ENCODE measurements around the gene GVQW3.
"Not testable (repeated sequence)": the region's sequence is repeated elsewhere in the genome, so short reads cannot be mapped to it uniquely, and the experiment has no call there.

The GVQW3 gene

GRCh38 chr11:76392870-76393269, 11.7 kb downstream of the GVQW3 start:
- DNase-seq (ENCODE audit: low read depth in 1 of 2, low spot score in 1 of 2): no peak
- in situ Hi-C loops (cut with HindIII; ENCODE audit: low pct_unique_long_range_greater_than_20kb, low sequenced_read_pairs): no loop called here
- TF ChIP-seq JUND (IDR thresholded peaks at IDR 0.05; ENCODE audit: low read depth): no peak

GRCh38 chr11:76394411-76394810, 13.3 kb downstream of the GVQW3 start:
- no peak for TF ChIP-seq JUND (IDR thresholded peaks at IDR 0.05; ENCODE audit: low read depth)

GRCh38 chr11:76395296-76395695, 14.2 kb downstream of the GVQW3 start:
- in situ Hi-C loops (cut with HindIII; ENCODE audit: low pct_unique_long_range_greater_than_20kb, low sequenced_read_pairs): no loop called here
- DNase-seq (ENCODE audit: low read depth in 1 of 2, low spot score in 1 of 2): no peak
- TF ChIP-seq JUND (IDR thresholded peaks at IDR 0.05; ENCODE audit: low read depth): no peak

More at GRCh38 chr11:76394411-76394810, 13.3 kb downstream of the GVQW3 start:
- in situ Hi-C loops (cut with HindIII; ENCODE audit: low pct_unique_long_range_greater_than_20kb, low sequenced_read_pairs): no loop called here
- no peak for DNase-seq (ENCODE audit: low read depth in 1 of 2, low spot score in 1 of 2)

- TF ChIP-seq JUND (IDR thresholded peaks at IDR 0.05; ENCODE audit: low read depth): no peak
- in situ Hi-C loops (cut with HindIII; ENCODE audit: low pct_unique_long_range_greater_than_20kb, low sequenced_read_pairs): no loop called here
- no peak for DNase-seq (ENCODE audit: low read depth in 1 of 2, low spot score in 1 of 2)
Observed at GRCh38 chr11:76397383-76397782, 16.3 kb downstream of the GVQW3 start.

DNA sequence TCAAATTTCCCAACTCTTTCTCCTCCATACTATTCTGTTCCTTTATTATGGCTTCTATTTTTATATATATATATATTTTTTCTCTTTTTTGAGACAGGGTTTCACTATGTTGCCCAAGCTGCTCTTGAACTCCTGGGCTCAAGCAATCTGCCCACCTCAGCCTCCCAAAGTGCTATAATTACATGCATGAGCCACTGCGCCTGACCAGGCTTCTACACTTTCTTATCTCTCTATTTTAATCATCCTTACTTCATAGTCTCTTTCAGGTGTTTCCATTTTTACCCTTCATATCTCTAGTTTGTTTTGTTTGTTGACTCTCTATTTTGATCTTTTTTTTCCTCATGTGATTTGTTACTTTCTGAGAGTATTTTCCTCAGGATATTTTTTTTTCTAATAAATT, 19.8 kb downstream of the GVQW3 start:
- in situ Hi-C loops (cut with HindIII; ENCODE audit: low pct_unique_long_range_greater_than_20kb, low sequenced_read_pairs): no loop called here
- DNase-seq (ENCODE audit: low read depth in 1 of 2, low spot score in 1 of 2): no peak
- TF ChIP-seq JUND (IDR thresholded peaks at IDR 0.05; ENCODE audit: low read depth): no peak

- in situ Hi-C loops (cut with HindIII; ENCODE audit: low pct_unique_long_range_greater_than_20kb, low sequenced_read_pairs); DNase-seq (ENCODE audit: low read depth in 1 of 2, low spot score in 1 of 2): not testable (repeated sequence)
Observed at GRCh38 chr11:76401484-76401883, 20.4 kb downstream of the GVQW3 start.

- DNase-seq (ENCODE audit: low read depth in 1 of 2, low spot score in 1 of 2): no peak
- TF ChIP-seq JUND (IDR thresholded peaks at IDR 0.05; ENCODE audit: low read depth): no peak
- in situ Hi-C loops (cut with HindIII; ENCODE audit: low pct_unique_long_range_greater_than_20kb, low sequenced_read_pairs): no loop called here
Observed at GRCh38 chr11:76406359-76406758, 25.2 kb downstream of the GVQW3 start.

- no peak for DNase-seq (ENCODE audit: low read depth in 1 of 2, low spot score in 1 of 2)
- no peak for TF ChIP-seq JUND (IDR thresholded peaks at IDR 0.05; ENCODE audit: low read depth)
- in situ Hi-C loops (cut with HindIII; ENCODE audit: low pct_unique_long_range_greater_than_20kb, low sequenced_read_pairs): no loop called here
Observed at GRCh38 chr11:76408171-76408965, 27.2 kb downstream of the GVQW3 start.

- TF ChIP-seq JUND (IDR thresholded peaks at IDR 0.05; ENCODE audit: low read depth): no peak
- in situ Hi-C loops (cut with HindIII; ENCODE audit: low pct_unique_long_range_greater_than_20kb, low sequenced_read_pairs): no loop called here
Observed at GRCh38 chr11:76410851-76411357, 29.8 kb downstream of the GVQW3 start.

GRCh38 chr11:76415073-76415472, 34.0 kb downstream of the GVQW3 start:
- in situ Hi-C loops (cut with HindIII; ENCODE audit: low pct_unique_long_range_greater_than_20kb, low sequenced_read_pairs): no loop called here
- DNase-seq (ENCODE audit: low read depth in 1 of 2, low spot score in 1 of 2): peak in 1 of 2 experiments; percentile 13
- no peak for TF ChIP-seq JUND (IDR thresholded peaks at IDR 0.05; ENCODE audit: low read depth)

More at GRCh38 chr11:76410851-76411357, 29.8 kb downstream of the GVQW3 start:
- DNase-seq (ENCODE audit: low read depth in 1 of 2, low spot score in 1 of 2): no peak

DNA sequence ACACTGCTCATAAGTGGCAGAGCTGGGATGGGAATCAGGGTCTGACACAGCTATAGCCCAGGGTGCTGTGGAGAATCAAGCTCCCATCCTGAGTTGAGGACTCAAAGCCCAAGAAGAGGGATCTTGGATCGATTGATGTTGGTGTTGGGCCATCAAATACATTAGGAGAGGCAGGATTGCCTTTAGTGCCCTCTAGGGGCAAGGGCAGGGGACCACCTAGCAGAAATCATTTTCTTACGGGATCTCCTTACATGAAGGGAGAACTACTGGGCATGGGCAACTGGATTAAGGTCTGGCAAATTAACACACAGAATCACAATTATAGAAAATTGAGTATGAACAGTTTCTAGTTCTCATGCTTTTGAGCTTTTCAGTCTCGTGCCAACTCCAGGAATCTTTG, 38.8 kb downstream of the GVQW3 start:
- DNase-seq (ENCODE audit: low read depth in 1 of 2, low spot score in 1 of 2): peak in 1 of 2 experiments; percentile 32
- in situ Hi-C loops (cut with HindIII; ENCODE audit: low pct_unique_long_range_greater_than_20kb, low sequenced_read_pairs): no loop called here
- no peak for TF ChIP-seq JUND (IDR thresholded peaks at IDR 0.05; ENCODE audit: low read depth)

DNA sequence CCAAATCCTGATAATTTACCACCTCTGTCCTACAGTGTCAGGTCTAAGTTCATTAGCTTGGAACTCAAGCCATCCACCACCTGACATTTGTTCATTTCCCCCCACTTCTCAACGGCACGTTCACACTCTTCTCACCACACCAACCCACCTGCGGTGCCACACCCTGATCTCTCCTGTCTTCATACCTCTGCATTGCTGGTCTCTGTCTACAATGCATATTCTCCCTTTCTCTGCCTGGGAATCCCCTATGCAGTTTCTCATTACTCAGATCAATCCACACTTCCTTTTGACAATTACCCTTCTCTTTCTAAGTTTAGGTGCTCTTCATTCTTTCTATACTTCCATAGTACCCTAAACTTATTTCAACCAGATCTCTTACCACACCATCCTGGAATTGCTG, 43.3 kb downstream of the GVQW3 start:
- no peak for TF ChIP-seq JUND (IDR thresholded peaks at IDR 0.05; ENCODE audit: low read depth)
- in situ Hi-C loops (cut with HindIII; ENCODE audit: low pct_unique_long_range_greater_than_20kb, low sequenced_read_pairs): no loop called here
- no peak for DNase-seq (ENCODE audit: low read depth in 1 of 2, low spot score in 1 of 2)

- no peak for TF ChIP-seq JUND (IDR thresholded peaks at IDR 0.05; ENCODE audit: low read depth)
- in situ Hi-C loops (cut with HindIII; ENCODE audit: low pct_unique_long_range_greater_than_20kb, low sequenced_read_pairs): no loop called here
- no peak for DNase-seq (ENCODE audit: low read depth in 1 of 2, low spot score in 1 of 2)
Observed at GRCh38 chr11:76424891-76425290, 43.8 kb downstream of the GVQW3 start.

GRCh38 chr11:76426660-76427059, 45.5 kb downstream of the GVQW3 start:
- TF ChIP-seq JUND (IDR thresholded peaks at IDR 0.05; ENCODE audit: low read depth): no peak
- no peak for DNase-seq (ENCODE audit: low read depth in 1 of 2, low spot score in 1 of 2)
- in situ Hi-C loops (cut with HindIII; ENCODE audit: low pct_unique_long_range_greater_than_20kb, low sequenced_read_pairs): no loop called here

Measured in T47D (cell line).